22Rv1 (cell line): ENCODE data around the gene LHB.

Experiments used
- H3K27ac ChIP-seq: fragments of 450-650 bp; 2 replicates; pipeline ENCODE4 v1.5.1; 2017
- CTCF ChIP-seq: fragments of 450-650 bp; IDR thresholded peaks from 2 replicates; pipeline ENCODE4 v1.5.1; 2017; ENCODE audit warnings: mild to moderate bottlenecking
- ZFX ChIP-seq: fragments of 450-650 bp; IDR thresholded peaks from 2 replicates; pipeline ENCODE4 v1.6.1; 2017; ENCODE audit warnings: antibody characterized with exemption, borderline replicate concordance

Gene LHB

GRCh38 chr19:48982280-48982679 lies 34.6 kb downstream of the LHB start:
- H3K27ac ChIP-seq, result no peak overlapping the region
- TF ChIP-seq ZFX, result no peak
- no peak for TF ChIP-seq CTCF

GRCh38 chr19:48977061-48977460 lies 39.8 kb downstream of the LHB start:
- TF ChIP-seq ZFX (no peak), CTCF (no peak)
- H3K27ac ChIP-seq, result no peak overlapping the region

- no peak overlapping the region for H3K27ac ChIP-seq
- TF ChIP-seq ZFX, result no peak
- no peak for TF ChIP-seq CTCF
Measured at GRCh38 chr19:48975947-48976847, 40.7 kb downstream of the LHB start.

GRCh38 chr19:48970923-48971395 lies 45.9 kb downstream of the LHB start:
- peak overlapping the region; percentile 55; the same call in 1 of the 2 replicates for H3K27ac ChIP-seq
- TF ChIP-seq ZFX, result no peak
- peak; percentile 93 for TF ChIP-seq CTCF

- peak overlapping the region; percentile 55 for H3K27ac ChIP-seq
- TF ChIP-seq ZFX (no peak), CTCF (no peak)
Measured at GRCh38 chr19:48970139-48970766, 46.6 kb downstream of the LHB start.

- TF ChIP-seq ZFX (no peak), CTCF (no peak)
- peak overlapping the region; percentile 55 for H3K27ac ChIP-seq
Measured at GRCh38 chr19:48969276-48970138, 47.4 kb downstream of the LHB start.
